OCI-LY7 (cell line): ENCODE data around the gene CCNB2.

Experiments
- CTCF ChIP-seq: fragments of 200-600 bp; sonication (generic); conservative IDR thresholded peaks from 2 replicates; pipeline ENCODE4 v1.5.1; 2014; ENCODE audit warnings: mild to moderate bottlenecking, antibody characterized with exemption, low read length, moderate library complexity, mixed read lengths
- EZH2phosphoT487 ChIP-seq: fragments of 200-600 bp; sonication (generic); IDR thresholded peaks from 2 replicates; pipeline ENCODE4 v1.6.1; 2018; ENCODE audit warnings: low read depth, borderline replicate concordance, mild to moderate bottlenecking, mixed run types, antibody characterized with exemption, low read length, moderate library complexity, mixed read lengths

GRCh38 chr15:59099162-59099685, 5.7 kb upstream of the CCNB2 start:
- TF ChIP-seq CTCF: no peak
- TF ChIP-seq EZH2phosphoT487: no peak
